ENCODE results near the gene GSTM1.

Gene GSTM1

GRCh38 chr1:109687641-109688499 is at the start of gene GSTM1:
Gene GSTM1, plus strand, starts transcription at chr1:109687817. Its CDS starts 57 bp downstream, at chr1:109687874.
- DNase-seq (ENCODE audit: low spot score): no peak

DNA sequence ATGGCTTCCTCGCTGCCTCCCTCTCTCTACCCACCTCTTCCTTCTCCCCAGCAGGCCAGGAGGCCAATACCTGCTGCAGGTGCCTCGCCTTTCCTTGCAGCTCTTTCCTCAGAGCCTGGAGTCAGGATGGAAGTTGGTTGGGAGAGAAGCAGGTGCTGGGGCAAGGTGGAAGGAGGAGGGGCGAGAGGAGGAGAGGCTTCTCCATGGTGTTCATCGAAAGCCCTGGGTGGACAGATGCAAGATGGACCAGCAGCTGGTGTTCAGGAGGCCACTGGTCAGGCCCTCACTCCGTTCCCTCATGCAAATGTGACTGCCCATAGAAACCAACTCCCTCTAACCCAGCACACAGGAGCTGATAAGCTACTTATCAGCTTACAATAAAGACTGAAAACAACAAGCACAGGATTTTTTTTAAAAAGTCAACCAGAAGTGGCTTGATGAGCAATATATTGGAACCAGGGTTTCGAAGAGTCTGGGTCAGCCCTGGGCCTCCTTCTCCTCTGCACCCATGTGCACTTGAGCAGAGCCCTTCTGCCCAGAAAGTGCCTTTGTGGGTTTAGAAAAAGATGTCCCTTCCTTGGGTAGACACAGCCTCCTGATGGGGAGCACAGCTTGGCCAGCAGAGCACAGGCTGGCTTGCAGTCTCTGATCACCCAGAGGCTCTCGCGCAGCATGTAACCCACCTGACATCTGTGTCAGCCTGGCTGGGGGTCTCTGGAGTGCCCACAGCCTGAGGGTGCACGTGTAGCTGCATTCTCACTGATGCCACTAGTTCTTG is 48.4 kb upstream of the GSTM1 start:
- no peak for DNase-seq (ENCODE audit: low spot score)

DNA sequence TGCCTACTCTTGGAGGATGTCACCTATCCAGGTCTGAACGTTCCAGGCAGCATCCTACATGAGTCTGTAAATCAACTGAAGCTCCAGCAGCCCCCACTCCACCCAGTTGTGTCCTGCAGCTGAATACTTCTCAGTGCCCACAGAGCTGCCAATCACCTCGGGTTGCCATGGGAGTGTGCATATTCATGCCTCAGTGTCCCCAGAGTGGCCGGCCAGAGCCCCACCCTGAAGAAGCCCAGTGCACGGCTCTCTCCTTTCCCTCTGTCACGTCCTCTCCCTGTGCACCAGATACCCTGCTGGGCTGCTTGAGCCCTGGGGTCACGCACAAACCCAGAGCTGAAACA is 47.8 kb upstream of the GSTM1 start:
- no peak for DNase-seq (ENCODE audit: low spot score)

DNA sequence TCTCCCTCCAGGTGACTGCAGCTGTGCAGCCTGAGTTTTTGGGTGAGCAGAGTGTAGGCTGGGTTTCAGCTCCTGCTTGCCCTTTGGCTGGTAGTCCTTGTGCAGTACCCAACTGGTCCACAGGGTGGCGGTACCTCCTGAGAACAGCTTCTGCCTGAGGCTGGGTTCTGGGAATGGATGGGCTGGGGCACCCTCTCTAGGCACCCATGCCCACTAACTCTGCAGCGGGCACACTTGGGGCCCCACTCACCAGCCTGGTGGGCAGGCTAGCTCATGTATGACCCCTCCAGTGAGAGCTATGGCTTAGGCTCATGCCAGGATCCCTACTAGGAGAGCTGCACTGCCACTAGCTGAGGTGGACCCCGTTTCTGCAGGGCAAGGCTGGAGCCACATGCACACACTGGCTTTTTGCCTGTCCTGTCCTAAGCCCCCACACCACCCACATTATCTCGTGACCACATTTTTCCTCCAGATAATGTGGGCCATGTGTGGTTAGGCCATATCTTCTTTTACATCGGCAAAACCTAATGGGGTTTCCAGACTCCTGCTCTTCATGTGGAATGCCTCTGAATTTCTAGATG is 47.2 kb upstream of the GSTM1 start:
- DNase-seq (ENCODE audit: low spot score): peak; percentile 77

DNA sequence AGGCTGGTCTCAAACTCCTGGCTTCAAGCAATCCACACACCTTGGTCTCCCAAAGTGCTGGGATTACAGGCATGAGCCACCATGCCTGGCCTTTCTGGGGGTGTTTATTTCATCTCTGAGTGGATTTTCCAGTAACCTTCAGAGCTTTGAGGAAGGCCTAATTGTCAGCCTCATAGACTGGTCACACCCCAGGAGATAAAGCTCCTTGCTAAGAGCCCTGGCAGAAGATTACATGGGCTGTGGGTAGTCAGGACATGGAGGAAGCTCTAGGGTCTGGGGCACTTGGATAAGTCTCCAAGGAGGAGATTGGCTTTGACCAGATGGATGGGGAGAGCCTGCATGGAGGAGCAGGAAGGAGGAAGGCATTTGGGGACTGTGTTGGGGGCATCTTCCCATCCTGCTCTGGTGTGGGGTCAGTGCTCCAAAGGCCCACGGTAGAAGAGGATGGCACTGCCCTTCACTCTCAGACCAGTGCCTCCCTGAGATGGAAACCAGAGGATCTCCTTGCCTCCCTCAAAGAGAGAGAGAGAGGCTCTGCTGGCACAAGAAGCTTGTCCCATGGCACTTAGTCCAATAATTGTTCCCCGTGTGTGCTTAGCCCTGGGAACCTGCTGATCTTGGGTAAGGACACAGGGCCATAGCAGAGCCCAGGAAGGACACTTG is 46.4 kb upstream of the GSTM1 start:
- DNase-seq (ENCODE audit: low spot score): no peak

- DNase-seq (ENCODE audit: low spot score): no peak
These were observed 45.8 kb upstream of the GSTM1 start for GRCh38 chr1:109641861-109642260.

- DNase-seq (ENCODE audit: low spot score): no peak
These were observed 45.0 kb upstream of the GSTM1 start for GRCh38 chr1:109642626-109643025.

- DNase-seq (ENCODE audit: low spot score): peak; percentile 84
These were observed 44.0 kb upstream of the GSTM1 start for GRCh38 chr1:109643385-109644230.

DNA sequence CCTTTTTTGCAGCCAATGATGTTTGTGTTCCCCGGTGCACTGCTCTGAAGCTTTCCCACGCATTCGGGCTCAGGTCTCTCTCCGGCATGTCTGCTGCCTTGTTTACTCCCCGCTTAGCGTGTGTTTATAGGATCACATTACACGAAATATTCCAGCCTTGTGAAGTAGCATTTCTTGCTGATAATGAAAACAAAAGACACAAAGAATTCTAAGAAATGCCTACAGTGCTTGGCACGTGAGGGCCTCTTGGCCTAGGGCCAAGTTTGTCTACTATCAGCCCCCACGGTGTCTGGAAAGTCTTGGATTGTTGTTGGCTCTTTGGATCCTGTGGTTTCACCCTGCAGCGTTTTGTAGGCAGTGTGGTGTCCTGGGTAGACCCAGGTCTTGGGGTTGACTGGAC is 42.9 kb upstream of the GSTM1 start:
- no peak for DNase-seq (ENCODE audit: low spot score)

- no peak for DNase-seq (ENCODE audit: low spot score)
These were observed 38.1 kb upstream of the GSTM1 start for GRCh38 chr1:109649491-109649914.

- no peak for DNase-seq (ENCODE audit: low spot score)
These were observed 37.0 kb upstream of the GSTM1 start for GRCh38 chr1:109650609-109651008.

DNA sequence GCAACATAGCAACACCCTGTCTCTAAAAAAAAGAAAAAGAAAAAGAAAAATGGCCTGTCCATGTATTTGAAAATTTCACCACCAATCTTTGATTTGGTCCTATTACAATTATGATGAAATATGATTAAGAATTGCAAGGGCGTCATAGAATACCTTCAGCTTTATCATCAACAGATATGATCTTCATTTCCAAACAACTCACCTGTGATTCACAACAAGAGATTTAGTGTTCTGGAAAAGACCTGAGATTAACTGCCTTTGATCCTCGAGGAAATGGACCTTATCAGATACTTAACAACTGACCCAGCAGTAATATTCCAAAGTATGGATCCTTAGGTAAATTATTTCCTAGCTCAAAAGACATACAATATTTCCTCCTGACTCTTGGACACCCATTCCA is 35.2 kb upstream of the GSTM1 start:
- no peak for DNase-seq (ENCODE audit: low spot score)

- no peak for DNase-seq (ENCODE audit: low spot score)
These were observed 34.3 kb upstream of the GSTM1 start for GRCh38 chr1:109653306-109653705.

DNA sequence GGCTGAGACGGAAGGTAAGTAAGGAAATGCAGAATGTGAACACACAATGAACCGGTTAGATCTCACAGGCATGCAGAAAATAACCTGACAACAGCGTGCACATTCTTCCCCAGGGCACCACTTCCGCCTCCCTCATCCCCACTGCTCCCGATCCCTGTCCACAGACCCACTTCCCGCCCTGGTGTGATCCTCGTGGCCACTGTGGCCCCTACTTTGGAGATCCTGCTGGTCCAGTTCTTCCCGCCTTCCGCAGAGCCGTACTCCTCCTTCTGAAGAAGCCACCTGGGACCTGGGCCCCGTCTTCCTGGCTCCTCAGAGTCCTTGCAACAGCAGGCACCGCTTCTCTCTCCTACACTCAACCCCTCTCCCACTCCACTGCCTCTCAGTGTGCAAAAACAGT is 33.1 kb upstream of the GSTM1 start:
- no peak for DNase-seq (ENCODE audit: low spot score)

GRCh38 chr1:109655615-109656519 is 31.8 kb upstream of the GSTM1 start, which contains the start of gene GSTM4:
Gene GSTM4, plus strand, starts transcription at chr1:109656099. Its CDS starts 291 bp downstream, at chr1:109656390.
- DNase-seq (ENCODE audit: low spot score): peak; percentile 88

DNA sequence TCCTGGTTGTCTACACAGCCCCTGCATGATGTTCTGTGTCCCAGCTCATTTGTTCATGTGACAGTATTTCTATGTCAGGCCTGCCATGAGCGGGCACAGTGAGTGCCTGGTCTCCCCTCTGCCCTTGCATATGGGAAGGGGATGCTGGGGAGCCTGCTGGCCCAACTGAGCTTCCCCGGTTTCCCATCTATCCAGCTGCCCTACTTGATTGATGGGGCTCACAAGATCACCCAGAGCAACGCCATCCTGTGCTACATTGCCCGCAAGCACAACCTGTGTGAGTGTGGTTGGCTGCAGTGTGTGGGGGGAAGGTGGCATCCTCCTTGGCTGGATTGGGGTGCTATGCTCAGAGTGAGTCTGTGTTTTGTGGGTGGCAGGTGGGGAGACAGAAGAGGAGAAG is 30.2 kb upstream of the GSTM1 start:
- DNase-seq (ENCODE audit: low spot score): no peak

- no peak for DNase-seq (ENCODE audit: low spot score)
These were observed 29.6 kb upstream of the GSTM1 start for GRCh38 chr1:109657970-109658369.

DNA sequence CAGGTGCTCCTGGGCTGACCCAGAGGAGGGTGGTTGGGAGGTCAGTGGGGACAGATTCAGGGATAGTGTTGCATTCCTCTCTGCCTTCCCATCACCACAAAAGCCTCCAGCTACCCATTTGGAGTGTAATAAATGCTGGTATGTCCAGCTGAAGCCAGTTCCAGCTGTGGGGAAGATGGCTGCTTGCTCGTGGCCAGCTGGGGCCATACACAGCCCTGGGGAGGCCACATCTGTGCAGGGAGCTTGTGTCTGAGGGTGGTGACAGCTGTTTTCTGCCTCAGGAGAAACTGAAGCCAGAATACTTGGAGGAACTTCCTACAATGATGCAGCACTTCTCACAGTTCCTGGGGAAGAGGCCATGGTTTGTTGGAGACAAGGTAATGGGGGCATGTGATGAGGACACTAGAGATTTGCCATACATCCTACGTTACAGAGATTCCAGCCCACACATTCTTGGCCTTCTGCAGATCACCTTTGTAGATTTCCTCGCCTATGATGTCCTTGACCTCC is 29.0 kb upstream of the GSTM1 start:
- no peak for DNase-seq (ENCODE audit: low spot score)

GRCh38 chr1:109659145-109659544 is 28.5 kb upstream of the GSTM1 start:
- no peak for DNase-seq (ENCODE audit: low spot score)

Data from iPS-NIHi11 (cell line).